IPS-NIHi7 (cell line): Measurements from ENCODE around the gene TSPAN16.

Experiments used
- DNase-seq: peaks from one replicate; pipeline ENCODE4 v3.0.0; 2012; ENCODE audit warnings: mixed read lengths; ENCODE audit errors: extremely low spot score

Gene TSPAN16

GRCh38 chr19:11295665-11296245 lies at the start of gene TSPAN16:
Gene TSPAN16, plus strand, starts transcription at chr19:11296160. Its CDS starts 138 bp downstream, at chr19:11296298.
- no peak for DNase-seq

- DNase-seq: no peak
These were observed 49.0 kb upstream of the TSPAN16 start for GRCh38 chr19:11246941-11247340.

GRCh38 chr19:11247391-11247790 lies 48.6 kb upstream of the TSPAN16 start:
- DNase-seq: no peak

- no peak for DNase-seq
These were observed 48.0 kb upstream of the TSPAN16 start for GRCh38 chr19:11247934-11248333.

- no peak for DNase-seq
These were observed 47.1 kb upstream of the TSPAN16 start for GRCh38 chr19:11248852-11249251.

GRCh38 chr19:11251217-11251616 lies 44.7 kb upstream of the TSPAN16 start:
- no peak for DNase-seq

- DNase-seq: no peak
These were observed 44.2 kb upstream of the TSPAN16 start for GRCh38 chr19:11251650-11252314.

GRCh38 chr19:11252665-11253355 lies 43.1 kb upstream of the TSPAN16 start:
- DNase-seq: no peak

GRCh38 chr19:11254666-11255065 lies 41.3 kb upstream of the TSPAN16 start:
- DNase-seq: no peak

- no peak for DNase-seq
These were observed 39.8 kb upstream of the TSPAN16 start for GRCh38 chr19:11256189-11256588.

GRCh38 chr19:11257846-11258380 lies 38.0 kb upstream of the TSPAN16 start:
- no peak for DNase-seq

GRCh38 chr19:11260996-11261395 lies 35.0 kb upstream of the TSPAN16 start:
- no peak for DNase-seq

GRCh38 chr19:11261431-11261970 lies 34.5 kb upstream of the TSPAN16 start:
- peak; percentile 46 for DNase-seq

GRCh38 chr19:11261971-11262839 lies 33.8 kb upstream of the TSPAN16 start, which contains the start of gene DOCK6:
Gene DOCK6, minus strand, starts transcription at chr19:11262524. Its CDS starts 84 bp downstream, at chr19:11262440.
- DNase-seq: peak; percentile 81

- DNase-seq: no peak
These were observed 32.2 kb upstream of the TSPAN16 start for GRCh38 chr19:11263726-11264125.

- DNase-seq: peak; percentile 67
These were observed 31.3 kb upstream of the TSPAN16 start for GRCh38 chr19:11264452-11265176.

- no peak for DNase-seq
These were observed 30.7 kb upstream of the TSPAN16 start for GRCh38 chr19:11265177-11265784.

- no peak for DNase-seq
These were observed 30.1 kb upstream of the TSPAN16 start for GRCh38 chr19:11265785-11266236.

- DNase-seq: no peak
These were observed 28.5 kb upstream of the TSPAN16 start for GRCh38 chr19:11267316-11268085.
